Nephron (organoid): ENCODE measurements around the gene AUH.

Source experiments
- H3K27ac Mint-ChIP-seq, 3 experiments: 2 replicates each; pipeline ENCODE4 v1.8.0; 2020; ENCODE audit warnings: mixed read lengths in 3 of 3, mild to moderate bottlenecking in 2 of 3, moderate library complexity in 1 of 3
- H3K27me3 Mint-ChIP-seq: 2 replicates; pipeline ENCODE4 v1.8.0; 2021; ENCODE audit warnings: low read depth, mild to moderate bottlenecking, moderate library complexity, mixed read lengths
- H3K36me3 Mint-ChIP-seq: 2 replicates; pipeline ENCODE4 v1.8.0; 2020; ENCODE audit warnings: low read depth, mixed read lengths
- H3K4me1 Mint-ChIP-seq: 2 replicates; pipeline ENCODE4 v1.8.0; 2020; ENCODE audit warnings: mixed read lengths
- H3K4me3 Mint-ChIP-seq, 3 experiments: 2 replicates each; pipeline ENCODE4 v1.8.0; 2020; ENCODE audit warnings: mild to moderate bottlenecking in 3 of 3, mixed read lengths in 3 of 3, moderate library complexity in 2 of 3
- H3K9me3 Mint-ChIP-seq: 2 replicates; pipeline ENCODE4 v1.8.0; 2020; ENCODE audit warnings: mixed read lengths
- CTCF ChIP-seq, 3 experiments: fragments of 200-600 bp; sonication (generic); IDR thresholded peaks; one replicate each; pipeline ENCODE4 v1.5.0; 2021; ENCODE audit warnings: antibody characterized with exemption in 3 of 3; ENCODE audit not compliant: unreplicated experiment in 3 of 3

AUH gene

DNA sequence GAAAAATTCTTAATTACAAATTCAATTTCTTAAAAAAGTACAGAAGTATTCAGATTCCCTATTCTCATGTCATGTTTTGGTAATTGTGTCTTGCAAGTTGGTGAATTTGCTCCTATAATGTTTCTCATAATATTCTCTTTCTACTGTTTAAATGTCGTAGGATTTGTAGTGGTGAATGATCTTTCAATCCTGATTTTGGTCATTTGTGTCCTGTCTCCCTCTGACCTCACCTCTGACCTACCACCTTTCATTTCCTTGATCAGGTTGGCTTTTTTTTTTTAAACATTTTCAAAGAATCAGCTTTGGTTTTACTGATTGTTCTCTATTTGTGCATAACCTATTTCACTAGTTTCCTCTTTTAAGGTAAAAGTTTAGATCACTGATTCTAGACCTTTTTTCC lies 102.6 kb downstream of the AUH start:
- peaks cover 6% of the 10 kb centered on the region for H3K9me3 Mint-ChIP-seq
- no peak overlapping the region for H3K4me3 Mint-ChIP-seq
- TF ChIP-seq CTCF (IDR thresholded peaks at IDR 0.05; ENCODE audit: unreplicated experiment in 3 of 3): no peak
- peaks cover 20% of the 10 kb centered on the region for H3K36me3 Mint-ChIP-seq
- H3K27ac Mint-ChIP-seq: no peak overlapping the region
- H3K27me3 Mint-ChIP-seq: no peaks in the 10 kb centered on the region
- peaks cover 33% of the 10 kb centered on the region for H3K4me1 Mint-ChIP-seq

- H3K36me3 Mint-ChIP-seq: peaks cover 14% of the 10 kb centered on the region
- TF ChIP-seq CTCF (IDR thresholded peaks at IDR 0.05; ENCODE audit: unreplicated experiment in 3 of 3): no peak
- H3K4me1 Mint-ChIP-seq: peaks cover 38% of the 10 kb centered on the region
- H3K9me3 Mint-ChIP-seq: peaks cover 6% of the 10 kb centered on the region
- no peak overlapping the region for H3K27ac Mint-ChIP-seq
- no peak overlapping the region for H3K4me3 Mint-ChIP-seq
- no peaks in the 10 kb centered on the region for H3K27me3 Mint-ChIP-seq
Measured at GRCh38 chr9:91258451-91258850, 103.3 kb downstream of the AUH start.

- no peaks in the 10 kb centered on the region for H3K27me3 Mint-ChIP-seq
- peaks cover 3% of the 10 kb centered on the region for H3K9me3 Mint-ChIP-seq
- H3K27ac Mint-ChIP-seq: peak overlapping the region in 2 of 3 experiments; percentile 23 to 65
- no peak for TF ChIP-seq CTCF (IDR thresholded peaks at IDR 0.05; ENCODE audit: unreplicated experiment in 3 of 3)
- H3K4me1 Mint-ChIP-seq: peaks cover 38% of the 10 kb centered on the region
- peaks cover 8% of the 10 kb centered on the region for H3K36me3 Mint-ChIP-seq
- H3K4me3 Mint-ChIP-seq: no peak overlapping the region
Measured at GRCh38 chr9:91256235-91256634, 105.5 kb downstream of the AUH start.

GRCh38 chr9:91255327-91255726 lies 106.4 kb downstream of the AUH start:
- H3K4me3 Mint-ChIP-seq: peak overlapping the region in 1 of 3 experiments; percentile 31
- H3K36me3 Mint-ChIP-seq: peaks cover 3% of the 10 kb centered on the region
- no peaks in the 10 kb centered on the region for H3K9me3 Mint-ChIP-seq
- H3K4me1 Mint-ChIP-seq: peaks cover 43% of the 10 kb centered on the region
- no peak for TF ChIP-seq CTCF (IDR thresholded peaks at IDR 0.05; ENCODE audit: unreplicated experiment in 3 of 3)
- peak overlapping the region; percentile 10 to 78 (median 57) for H3K27ac Mint-ChIP-seq
- H3K27me3 Mint-ChIP-seq: no peaks in the 10 kb centered on the region

- no peak for TF ChIP-seq CTCF (IDR thresholded peaks at IDR 0.05; ENCODE audit: unreplicated experiment in 3 of 3)
- H3K36me3 Mint-ChIP-seq: peaks cover 3% of the 10 kb centered on the region
- H3K4me3 Mint-ChIP-seq: no peak overlapping the region
- no peaks in the 10 kb centered on the region for H3K9me3 Mint-ChIP-seq
- no peak overlapping the region for H3K27ac Mint-ChIP-seq
- H3K27me3 Mint-ChIP-seq: no peaks in the 10 kb centered on the region
- H3K4me1 Mint-ChIP-seq: peaks cover 48% of the 10 kb centered on the region
Measured at GRCh38 chr9:91253488-91253887, 108.2 kb downstream of the AUH start.

DNA sequence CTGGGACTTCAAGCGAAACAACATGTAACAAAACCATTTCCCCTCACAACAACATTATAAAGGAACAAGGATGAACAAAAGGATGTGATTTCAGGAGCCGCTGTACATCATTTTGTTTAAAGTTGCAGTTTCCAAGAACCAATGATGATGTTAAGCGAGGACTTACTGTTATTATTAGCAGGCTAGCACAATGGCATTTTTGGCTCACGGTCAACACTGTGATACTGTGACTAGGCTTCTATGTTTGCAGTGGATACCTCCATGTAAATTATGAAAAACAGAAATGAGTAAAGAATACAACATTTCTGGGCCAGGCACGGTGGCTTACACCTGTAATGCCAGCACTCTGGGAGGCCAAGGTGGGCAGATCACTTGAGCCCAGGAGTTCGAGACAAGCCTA lies 113.0 kb downstream of the AUH start:
- no peaks in the 10 kb centered on the region for H3K27me3 Mint-ChIP-seq
- H3K27ac Mint-ChIP-seq: no peak overlapping the region
- no peaks in the 10 kb centered on the region for H3K9me3 Mint-ChIP-seq
- H3K36me3 Mint-ChIP-seq: peaks cover 3% of the 10 kb centered on the region
- H3K4me1 Mint-ChIP-seq: peaks cover 22% of the 10 kb centered on the region
- H3K4me3 Mint-ChIP-seq: no peak overlapping the region
- no peak for TF ChIP-seq CTCF (IDR thresholded peaks at IDR 0.05; ENCODE audit: unreplicated experiment in 3 of 3)
